NT2/D1 (cell line): ENCODE measurements around the gene KNTC1.
"Not testable (repeated sequence)": the region's sequence is repeated elsewhere in the genome, so short reads cannot be mapped to it uniquely, and the experiment has no call there.

Experiments
- DNase-seq: peaks from one replicate; pipeline ENCODE4 v3.0.0-alpha.2; 2011; ENCODE audit warnings: low read depth, low spot score
- H3K27me3 ChIP-seq: 2 replicates; pipeline ENCODE4 v1.6.0; 2011; ENCODE audit warnings: mild to moderate bottlenecking; ENCODE audit not compliant: insufficient read length, insufficient read depth
- H3K36me3 ChIP-seq: 2 replicates; pipeline ENCODE4 v1.6.1; 2011; ENCODE audit warnings: mild to moderate bottlenecking, low read length, mixed read lengths; ENCODE audit not compliant: insufficient read depth, insufficient read length
- H3K4me1 ChIP-seq: 2 replicates; pipeline ENCODE4 v1.5.1; 2011; ENCODE audit not compliant: insufficient read depth, insufficient read length
- H3K4me3 ChIP-seq: 2 replicates; pipeline ENCODE4 v1.5.1; 2011; ENCODE audit warnings: low read depth; ENCODE audit not compliant: insufficient read length
- H3K9ac ChIP-seq: 2 replicates; pipeline ENCODE4 v1.6.0; 2011; ENCODE audit warnings: low read depth; ENCODE audit not compliant: insufficient read length
- H3K9me3 ChIP-seq: 2 replicates; pipeline ENCODE4 v1.5.1; 2011; ENCODE audit warnings: mild to moderate bottlenecking, low read length; ENCODE audit not compliant: insufficient read depth
- SUZ12 ChIP-seq: IDR thresholded peaks from 2 replicates; pipeline ENCODE4 v1.6.1; 2011; ENCODE audit not compliant: insufficient read length, insufficient read depth; ENCODE audit errors: extremely low read depth
- YY1 ChIP-seq: IDR thresholded peaks from 2 replicates; pipeline ENCODE4 v1.6.1; 2011; ENCODE audit not compliant: insufficient read length, insufficient read depth
- ZNF274 ChIP-seq: IDR thresholded peaks from 2 replicates; pipeline ENCODE4 v1.6.1; 2011; ENCODE audit warnings: mild to moderate bottlenecking, low read depth, low read length

Gene KNTC1

GRCh38 chr12:122544537-122544936 lies 17.5 kb downstream of the KNTC1 start:
- Histone ChIP-seq H3K4me3 (no peak overlapping the region), H3K9ac (no peak overlapping the region), H3K36me3 (peaks cover 91% of the 10 kb centered on the region), H3K27me3 (no peaks in the 10 kb centered on the region), H3K4me1 (no peaks in the 10 kb centered on the region), H3K9me3 (no peaks in the 10 kb centered on the region)
- no peak for TF ChIP-seq SUZ12
- TF ChIP-seq YY1, result no peak
- TF ChIP-seq ZNF274, result no peak
- DNase-seq, result no peak

- Histone ChIP-seq H3K27me3 (no peaks in the 10 kb centered on the region), H3K4me1 (no peaks in the 10 kb centered on the region), H3K9me3 (no peaks in the 10 kb centered on the region), H3K36me3 (peaks cover 92% of the 10 kb centered on the region), H3K4me3 (no peak overlapping the region), H3K9ac (no peak overlapping the region)
- TF ChIP-seq SUZ12, result no peak
- no peak for TF ChIP-seq YY1
- TF ChIP-seq ZNF274, result no peak
- no peak for DNase-seq
Measured at GRCh38 chr12:122545855-122546254, 18.8 kb downstream of the KNTC1 start.

GRCh38 chr12:122547330-122547729 lies 20.3 kb downstream of the KNTC1 start:
- Histone ChIP-seq H3K4me3 (no peak overlapping the region), H3K9ac (no peak overlapping the region), H3K9me3 (no peaks in the 10 kb centered on the region), H3K4me1 (no peaks in the 10 kb centered on the region), H3K36me3 (peaks cover 92% of the 10 kb centered on the region), H3K27me3 (no peaks in the 10 kb centered on the region)
- no peak for TF ChIP-seq YY1
- no peak for TF ChIP-seq SUZ12
- TF ChIP-seq ZNF274, result no peak
- no peak for DNase-seq

DNA sequence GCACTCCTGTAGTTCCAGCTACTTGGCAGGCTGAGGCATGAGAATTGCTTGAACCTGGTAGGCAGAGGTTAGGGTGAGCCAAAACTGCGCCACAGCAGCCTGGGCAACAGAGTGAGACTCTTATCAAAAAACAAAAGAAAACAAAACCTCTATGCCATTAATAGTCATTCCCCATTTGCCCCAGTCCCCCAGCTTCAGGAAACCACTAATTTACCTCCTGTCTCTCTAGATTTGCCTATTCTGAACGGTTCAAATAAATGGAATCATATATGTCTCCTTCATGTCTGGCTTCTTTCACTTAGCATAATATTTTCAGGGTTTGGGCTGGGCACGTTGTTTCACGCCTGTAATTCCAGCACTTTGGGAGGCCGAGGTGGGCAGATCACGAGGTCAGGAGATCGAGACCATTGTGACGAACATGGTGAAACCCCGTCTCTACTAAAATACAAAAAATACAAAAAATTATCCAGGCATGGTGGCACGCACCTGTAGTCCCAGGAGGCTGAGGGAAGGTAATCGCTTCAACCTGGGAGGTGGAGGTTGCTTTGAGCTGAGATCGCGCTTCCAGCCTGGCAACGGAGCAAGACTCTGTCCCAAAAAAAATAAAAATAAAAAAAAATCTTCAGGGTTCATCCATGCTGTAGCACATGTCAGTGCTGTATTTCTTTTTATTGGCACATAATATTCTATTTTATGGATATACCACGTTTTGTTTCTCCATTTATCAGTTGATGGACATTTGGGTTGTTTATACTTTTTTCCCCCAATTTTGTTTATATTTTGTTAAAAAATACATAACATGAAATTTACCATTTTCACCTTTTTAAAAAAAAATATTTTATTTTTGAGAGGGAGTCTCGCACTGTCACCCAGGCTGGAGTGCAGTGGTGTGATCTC lies 31.9 kb downstream of the KNTC1 start:
- peaks cover 81% of the 10 kb centered on the region for H3K36me3 ChIP-seq
- no peak overlapping the region for H3K4me3 ChIP-seq
- DNase-seq, result no peak
- H3K9ac ChIP-seq, result no peak overlapping the region
- TF ChIP-seq YY1 (no peak), SUZ12 (no peak), ZNF274 (no peak)
- no peaks in the 10 kb centered on the region for H3K4me1 ChIP-seq
- no peaks in the 10 kb centered on the region for H3K27me3 ChIP-seq
- H3K9me3 ChIP-seq, result no peaks in the 10 kb centered on the region

- Histone ChIP-seq H3K4me3 (no peak overlapping the region), H3K9ac (no peak overlapping the region), H3K27me3 (no peaks in the 10 kb centered on the region), H3K36me3 (peaks cover 90% of the 10 kb centered on the region), H3K4me1 (no peaks in the 10 kb centered on the region), H3K9me3 (no peaks in the 10 kb centered on the region)
- TF ChIP-seq ZNF274 (no peak), SUZ12 (no peak), YY1 (no peak)
- no peak for DNase-seq
Measured at GRCh38 chr12:122560138-122560537, 33.1 kb downstream of the KNTC1 start.

DNA sequence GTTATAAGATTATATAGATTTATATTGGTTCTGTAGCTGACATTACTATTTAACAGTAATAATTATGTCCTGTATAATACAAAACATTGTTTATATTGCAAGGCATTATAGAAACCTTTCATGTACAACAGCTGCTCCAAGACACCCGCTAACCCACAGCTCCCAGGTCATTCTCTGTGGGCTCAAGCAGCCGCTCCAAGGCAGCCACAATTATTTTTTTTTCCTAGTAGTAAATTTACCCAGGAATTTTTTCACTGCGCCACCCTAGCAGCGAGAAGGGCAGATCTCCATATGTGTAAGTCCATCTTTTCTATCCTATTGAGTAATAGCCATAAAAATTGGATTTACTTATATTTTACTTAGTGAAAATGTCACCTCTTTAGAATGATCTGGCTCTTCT lies 36.3 kb downstream of the KNTC1 start:
- TF ChIP-seq SUZ12 (no peak), ZNF274 (no peak), YY1 (no peak)
- no peaks in the 10 kb centered on the region for H3K9me3 ChIP-seq
- H3K27me3 ChIP-seq, result no peaks in the 10 kb centered on the region
- peaks cover 89% of the 10 kb centered on the region for H3K36me3 ChIP-seq
- DNase-seq, result no peak
- no peak overlapping the region for H3K4me3 ChIP-seq
- no peaks in the 10 kb centered on the region for H3K4me1 ChIP-seq
- no peak overlapping the region for H3K9ac ChIP-seq

GRCh38 chr12:122566816-122567215 lies 39.8 kb downstream of the KNTC1 start:
- not testable (repeated sequence) for H3K4me1 ChIP-seq, DNase-seq, H3K27me3 ChIP-seq, H3K4me3 ChIP-seq, H3K9me3 ChIP-seq, H3K9ac ChIP-seq
- H3K36me3 ChIP-seq, result peaks cover 86% of the 10 kb centered on the region

- no peak overlapping the region for H3K9ac ChIP-seq
- H3K9me3 ChIP-seq, result no peaks in the 10 kb centered on the region
- H3K27me3 ChIP-seq, result no peaks in the 10 kb centered on the region
- DNase-seq, result no peak
- no peak overlapping the region for H3K4me3 ChIP-seq
- H3K4me1 ChIP-seq, result no peaks in the 10 kb centered on the region
- H3K36me3 ChIP-seq, result peaks cover 87% of the 10 kb centered on the region
- TF ChIP-seq YY1, result no peak
- TF ChIP-seq ZNF274, result no peak
- no peak for TF ChIP-seq SUZ12
Measured at GRCh38 chr12:122569288-122569687, 42.2 kb downstream of the KNTC1 start.

DNA sequence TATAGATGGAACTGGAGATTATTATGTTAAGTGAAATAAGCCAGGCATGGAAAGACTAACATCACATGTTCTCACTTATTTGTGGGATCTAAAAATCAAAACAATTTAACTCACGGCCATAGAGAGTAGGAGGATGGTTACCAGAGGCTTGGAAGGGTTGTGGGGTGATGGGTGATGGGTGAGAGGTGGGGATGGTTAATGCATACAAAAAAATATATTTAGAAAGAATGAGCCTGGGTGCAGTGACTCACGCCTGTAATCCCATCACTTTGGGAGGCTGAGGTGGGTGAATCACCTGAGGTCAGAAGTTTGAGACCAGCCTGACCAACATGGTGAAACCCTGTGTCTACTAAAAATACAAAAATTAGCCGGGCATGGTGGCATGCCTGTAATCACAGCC lies 43.0 kb downstream of the KNTC1 start:
- not testable (repeated sequence) for H3K4me1 ChIP-seq, H3K9ac ChIP-seq, H3K27me3 ChIP-seq, H3K9me3 ChIP-seq, H3K4me3 ChIP-seq, DNase-seq
- H3K36me3 ChIP-seq, result peaks cover 88% of the 10 kb centered on the region
